HG03139 (cell line): ENCODE results near the gene LIMS2.

Experiments used
- ATAC-seq: cut with Tn5 transposase; IDR thresholded peaks from one replicate; pipeline ENCODE4 v1.9.1; 2021; ENCODE audit not compliant: unreplicated experiment

LIMS2 gene

DNA sequence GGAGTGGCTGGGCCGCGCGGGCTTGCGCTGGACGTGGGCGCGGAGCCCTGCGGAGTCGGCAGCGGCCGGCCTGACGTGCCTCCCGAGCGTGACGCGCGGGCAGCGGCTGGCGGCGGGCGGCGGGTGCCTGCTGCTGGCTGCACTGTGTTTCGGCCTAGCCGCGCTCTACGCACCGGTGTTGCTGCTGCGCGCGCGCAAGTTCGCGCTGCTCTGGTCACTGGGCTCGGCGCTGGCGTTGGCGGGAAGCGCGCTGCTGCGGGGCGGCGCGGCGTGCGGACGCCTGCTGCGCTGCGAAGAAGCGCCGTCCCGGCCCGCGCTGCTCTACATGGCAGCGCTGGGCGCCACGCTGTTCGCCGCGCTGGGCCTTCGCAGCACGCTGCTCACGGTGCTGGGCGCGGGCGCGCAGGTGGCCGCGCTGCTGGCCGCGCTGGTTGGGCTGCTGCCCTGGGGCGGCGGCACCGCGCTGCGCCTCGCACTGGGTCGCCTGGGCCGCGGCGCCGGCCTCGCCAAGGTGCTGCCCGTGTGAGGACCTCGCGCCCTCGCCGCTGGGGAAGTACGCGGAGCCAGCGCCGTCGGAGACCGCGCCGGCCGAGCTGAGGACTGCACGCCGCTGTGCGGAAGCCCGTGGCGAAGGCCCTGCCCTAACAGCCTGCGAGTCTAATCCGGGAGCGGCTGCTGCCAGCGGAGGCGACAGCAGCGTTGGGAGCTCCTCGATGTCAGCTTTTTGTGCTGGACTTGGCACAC is 26.5 kb upstream of the LIMS2 start:
- ATAC-seq = peak; percentile 46

GRCh38 chr2:127701193-127701650 is 25.9 kb upstream of the LIMS2 start, which contains the start of gene SFT2D3:
SFT2D3 (plus strand) TSS chr2:127701497; CDS start chr2:127701529, 32 bp downstream.
- ATAC-seq = peak; percentile 64

DNA sequence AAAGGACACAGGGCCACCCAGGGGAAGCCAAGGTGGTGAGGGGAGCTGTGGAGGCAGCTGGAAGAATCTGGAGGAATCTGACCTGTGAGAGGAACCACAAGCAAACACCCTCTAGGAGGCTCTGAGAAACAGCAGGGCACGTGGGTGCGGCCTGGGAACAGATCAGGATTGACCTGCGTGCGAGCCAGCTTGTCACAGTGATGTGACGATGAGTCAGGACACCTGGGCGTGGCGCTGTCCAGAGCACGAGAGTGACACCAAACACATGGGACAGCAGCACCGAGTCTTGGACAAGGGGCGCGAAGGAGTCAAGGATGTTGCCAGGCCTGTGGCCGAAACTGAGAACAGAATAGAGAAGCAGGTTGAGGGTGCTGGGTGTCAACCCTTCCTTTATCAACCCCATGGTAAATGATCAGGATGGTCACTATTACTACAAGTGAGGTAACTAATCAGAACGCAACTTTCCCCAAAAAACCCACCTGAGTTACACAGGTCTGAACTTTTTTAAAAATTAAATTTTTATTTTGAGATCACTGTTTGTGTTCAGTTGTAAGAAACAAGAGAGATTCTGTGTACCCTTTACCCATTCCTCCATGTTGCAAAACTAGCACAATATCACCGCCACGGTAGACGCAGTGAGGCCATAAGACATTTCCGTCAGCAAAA is 25.3 kb upstream of the LIMS2 start:
- peak; percentile 43 for ATAC-seq

DNA sequence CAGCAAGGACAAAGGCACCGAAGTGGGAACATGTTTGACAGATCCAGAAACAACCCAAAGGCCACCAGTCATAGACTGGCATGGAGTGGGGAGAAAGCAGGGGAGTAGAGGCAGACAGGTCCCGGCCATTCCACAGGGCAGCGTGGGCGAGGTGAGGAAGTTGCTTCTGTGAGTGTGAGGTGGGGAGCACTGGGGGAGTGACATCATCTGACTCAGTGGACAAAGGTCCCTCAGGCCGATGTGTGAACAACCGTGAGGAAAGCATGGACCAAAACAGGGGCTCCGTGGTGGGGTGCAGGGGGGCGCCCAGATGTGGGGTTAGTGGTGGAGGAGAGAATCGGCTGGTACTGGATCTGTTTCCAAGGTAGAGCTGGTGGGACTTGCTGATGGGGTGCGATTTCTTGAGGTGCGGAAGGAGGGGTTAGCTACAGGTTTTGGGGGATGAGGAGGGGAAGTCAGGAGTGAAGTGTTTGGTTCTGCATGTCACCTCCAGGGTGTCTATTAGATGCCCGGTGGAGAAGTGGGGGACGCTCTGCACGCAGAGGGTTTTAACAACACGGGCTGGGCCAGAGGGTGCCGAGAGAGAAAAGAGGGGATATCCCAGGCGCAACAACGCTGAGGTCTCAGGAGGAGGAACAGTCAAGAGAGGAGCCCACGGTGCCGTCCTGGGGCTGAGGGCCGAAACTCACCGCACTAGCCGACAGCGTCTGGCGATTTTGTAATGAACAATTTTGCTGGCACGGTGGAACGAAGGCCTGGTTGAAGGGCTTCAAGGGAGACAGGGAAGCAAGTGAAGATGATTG is 23.4 kb upstream of the LIMS2 start:
- ATAC-seq = no peak

GRCh38 chr2:127697482-127698180 is 22.3 kb upstream of the LIMS2 start:
- ATAC-seq = no peak

- ATAC-seq = no peak
These were observed 20.5 kb upstream of the LIMS2 start for GRCh38 chr2:127695491-127696472.

GRCh38 chr2:127694986-127695385 is 19.7 kb upstream of the LIMS2 start:
- ATAC-seq = no peak

GRCh38 chr2:127690696-127691095 is 15.4 kb upstream of the LIMS2 start:
- no peak for ATAC-seq

- ATAC-seq = no peak
These were observed 13.1 kb upstream of the LIMS2 start for GRCh38 chr2:127688405-127688804.

- no peak for ATAC-seq
These were observed 10.2 kb upstream of the LIMS2 start for GRCh38 chr2:127685410-127686080.

DNA sequence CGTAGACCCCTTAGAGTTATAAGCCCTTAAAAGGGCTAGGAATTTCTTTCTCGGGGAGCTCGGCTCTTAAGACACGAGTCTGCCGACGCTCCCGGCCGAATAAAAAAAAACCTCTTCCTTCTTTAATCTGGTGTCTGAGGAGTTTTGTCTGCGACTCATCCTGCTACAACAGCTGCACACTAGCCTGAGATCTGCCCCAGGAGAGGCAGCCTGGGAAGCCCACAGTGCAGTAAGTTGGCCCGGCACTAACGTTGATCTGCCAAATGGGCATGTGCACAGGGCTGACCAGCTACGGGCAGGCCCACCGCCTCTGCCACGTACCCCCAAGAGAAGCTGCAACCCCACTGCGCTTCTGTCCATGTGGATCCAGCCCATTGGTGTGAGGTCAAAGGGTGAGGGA is 8.4 kb upstream of the LIMS2 start:
- no peak for ATAC-seq

GRCh38 chr2:127683056-127683455 is 7.7 kb upstream of the LIMS2 start:
- no peak for ATAC-seq

DNA sequence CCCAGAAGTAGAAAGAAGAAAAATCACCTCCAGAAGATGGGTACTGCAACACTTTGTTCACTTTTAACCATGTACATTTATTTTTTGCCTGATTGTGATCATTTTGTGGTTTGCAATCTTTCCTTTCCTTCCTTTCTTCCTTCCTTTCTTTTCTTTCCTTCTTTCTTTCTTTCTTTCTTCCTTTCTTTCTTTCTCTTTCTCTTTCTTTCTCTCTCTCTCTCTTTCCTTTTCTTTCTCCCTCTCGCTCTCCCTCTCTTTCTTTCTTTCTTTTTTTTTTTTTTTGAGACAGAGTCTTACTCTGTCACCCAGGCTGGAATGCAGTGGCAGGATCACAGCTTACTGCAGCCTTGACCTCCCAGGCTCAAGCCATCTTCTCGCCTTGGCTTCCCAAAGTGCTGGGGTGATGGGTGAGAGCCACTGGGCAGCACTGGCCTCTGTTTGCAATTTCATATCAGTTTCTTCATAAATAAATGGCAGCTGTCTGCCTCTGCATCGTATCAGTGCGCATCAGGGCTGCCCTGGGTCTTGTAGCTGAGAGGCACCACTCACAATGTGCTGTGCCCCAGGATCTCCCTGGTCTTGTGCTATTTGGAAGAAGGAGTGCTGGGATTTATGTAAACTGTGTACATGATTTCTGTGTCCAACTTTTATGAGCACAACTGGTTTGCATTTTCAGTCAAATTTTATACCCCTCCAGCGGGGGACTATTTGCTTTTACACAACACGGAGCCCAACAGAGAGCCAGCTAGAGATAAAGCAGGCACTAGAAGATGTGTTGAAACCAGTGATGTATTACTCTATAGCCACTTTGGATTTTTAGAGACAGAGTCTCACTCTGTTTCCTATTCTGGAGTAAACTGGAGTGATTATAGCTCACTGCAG is 6.9 kb upstream of the LIMS2 start:
- no peak for ATAC-seq

GRCh38 chr2:127681288-127681804 is 6.0 kb upstream of the LIMS2 start:
- no peak for ATAC-seq

DNA sequence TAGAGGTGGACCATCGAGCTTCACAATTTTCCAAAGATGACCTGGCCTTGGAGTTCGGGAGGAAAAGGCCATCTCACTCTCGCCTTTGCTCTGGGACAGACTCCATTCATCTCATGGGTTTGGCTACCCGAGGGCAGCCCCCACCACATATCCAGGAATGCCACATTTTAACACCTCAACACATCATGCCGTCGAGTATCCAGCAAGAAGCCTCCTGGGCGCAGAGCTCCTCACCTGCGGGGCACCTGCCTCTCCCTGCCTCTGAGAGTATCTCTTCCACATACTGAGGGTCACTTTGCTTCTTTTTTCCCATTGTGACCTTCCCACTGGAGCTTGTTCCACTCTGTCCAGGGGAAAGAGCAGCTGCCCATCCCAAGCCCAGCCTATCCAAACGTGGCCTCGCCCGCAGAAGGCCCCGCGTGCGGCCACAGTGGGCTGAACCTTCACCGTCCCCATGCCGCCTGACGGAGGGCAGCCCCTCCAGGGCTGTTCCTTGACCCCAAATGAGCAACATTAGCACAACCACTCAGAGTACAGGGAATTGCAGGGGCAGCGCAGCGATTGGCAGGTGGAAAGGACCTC is 5.5 kb upstream of the LIMS2 start:
- ATAC-seq = no peak

- ATAC-seq = no peak
These were observed 4.5 kb upstream of the LIMS2 start for GRCh38 chr2:127679680-127680361.

DNA sequence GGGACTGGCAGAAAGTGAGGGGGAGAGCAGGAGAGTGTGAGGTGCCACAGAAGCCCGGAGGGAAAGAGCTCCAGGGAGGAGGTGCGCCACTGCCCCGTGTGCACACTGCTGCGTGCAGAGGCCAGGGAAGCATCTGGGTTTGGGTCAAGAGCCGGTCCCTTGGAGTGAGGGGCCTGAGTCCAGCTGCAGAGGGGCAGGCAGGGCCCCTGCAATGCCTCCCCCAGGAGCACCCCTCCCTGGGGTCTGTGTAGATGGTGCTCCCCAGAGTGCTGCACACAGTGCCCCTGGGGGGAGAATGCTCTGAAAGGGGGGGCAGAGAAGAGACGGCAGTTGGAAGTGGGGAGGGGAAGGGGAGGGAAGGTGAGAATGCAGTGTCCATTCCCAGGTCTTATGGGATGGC is 3.7 kb upstream of the LIMS2 start:
- no peak for ATAC-seq
